Astrocyte (in vitro differentiated cells and primary cell): Measurements from ENCODE around the gene GXYLT2. TPM values are rescaled to one million over a fixed set of nuclear protein-coding genes. Genes with fewer than 3 reads are reported as not detected.

ENCODE experiments used
- DNase-seq: peaks from one replicate; pipeline ENCODE4 v3.0.0-alpha.2; 2010; ENCODE audit warnings: low read depth
- FAIRE-seq: peaks from 2 replicates; lab custom pipeline; 2011; peaks lifted over from hg19 to GRCh38; lab: Jason Lieb, UNC
- H2AFZ ChIP-seq: 2 replicates; pipeline ENCODE4 v1.6.0; 2012; ENCODE audit warnings: low read depth, low read length, inconsistent platforms
- H3K27ac ChIP-seq: 2 replicates; pipeline ENCODE4 v1.5.1; 2011; ENCODE audit warnings: low read depth, low read length, inconsistent platforms
- H3K27me3 ChIP-seq: 2 replicates; pipeline ENCODE4 v1.6.0; 2011; ENCODE audit warnings: low read length, inconsistent platforms; ENCODE audit not compliant: insufficient read depth
- H3K36me3 ChIP-seq: 2 replicates; pipeline ENCODE4 v1.5.1; 2011; ENCODE audit warnings: low read length, inconsistent platforms; ENCODE audit not compliant: insufficient read depth
- H3K4me1 ChIP-seq: 2 replicates; pipeline ENCODE4 v1.5.1; 2011; ENCODE audit warnings: low read length, inconsistent platforms; ENCODE audit not compliant: insufficient read depth
- H3K4me2 ChIP-seq: 2 replicates; pipeline ENCODE4 v1.6.0; 2012; ENCODE audit warnings: low read length, inconsistent platforms
- H3K4me3 ChIP-seq: 2 replicates; pipeline ENCODE4 v1.5.1; 2011; ENCODE audit warnings: low read depth, mild to moderate bottlenecking, low read length, inconsistent platforms; ENCODE audit not compliant: insufficient read depth
- H3K79me2 ChIP-seq: 2 replicates; pipeline ENCODE4 v1.6.0; 2012; ENCODE audit warnings: mild to moderate bottlenecking, low read length, inconsistent platforms; ENCODE audit not compliant: insufficient read depth
- H3K9ac ChIP-seq: 2 replicates; pipeline ENCODE4 v1.6.0; 2012; ENCODE audit warnings: mild to moderate bottlenecking, low read length, inconsistent platforms
- H3K9me3 ChIP-seq: 2 replicates; pipeline ENCODE4 v1.5.1; 2012; ENCODE audit warnings: low read depth, mild to moderate bottlenecking, low read length, inconsistent platforms; ENCODE audit not compliant: insufficient read depth
- H4K20me1 ChIP-seq: 2 replicates; pipeline ENCODE4 v1.6.0; 2012; ENCODE audit warnings: low read length, inconsistent platforms; ENCODE audit not compliant: insufficient read depth
- H3K27ac Mint-ChIP-seq: one replicate; pipeline ENCODE4 v1.8.0; 2021; ENCODE audit warnings: mild to moderate bottlenecking, mixed read lengths; ENCODE audit not compliant: unreplicated experiment
- H3K27me3 Mint-ChIP-seq: one replicate; pipeline ENCODE4 v1.8.0; 2021; ENCODE audit warnings: low read depth, mixed read lengths; ENCODE audit not compliant: unreplicated experiment
- H3K36me3 Mint-ChIP-seq: one replicate; pipeline ENCODE4 v1.8.0; 2021; ENCODE audit warnings: low read depth, mixed read lengths; ENCODE audit not compliant: unreplicated experiment
- H3K4me1 Mint-ChIP-seq: one replicate; pipeline ENCODE4 v1.8.0; 2021; ENCODE audit warnings: low read depth, mixed read lengths; ENCODE audit not compliant: unreplicated experiment
- H3K4me3 Mint-ChIP-seq: one replicate; pipeline ENCODE4 v1.8.0; 2021; ENCODE audit warnings: mild to moderate bottlenecking, moderate library complexity, mixed read lengths; ENCODE audit not compliant: unreplicated experiment
- H3K9me3 Mint-ChIP-seq: one replicate; pipeline ENCODE4 v1.8.0; 2021; ENCODE audit warnings: mild to moderate bottlenecking, mixed read lengths; ENCODE audit not compliant: unreplicated experiment
- EZH2 ChIP-seq: IDR thresholded peaks from 2 replicates; pipeline ENCODE4 v1.6.1; 2012; ENCODE audit warnings: mild to moderate bottlenecking, low read length, inconsistent platforms; ENCODE audit not compliant: insufficient read depth
- total RNA-seq: library from RNA; stranded (reverse); gene quantifications from 2 replicates; pipeline ENCODE4 v1.2.1, GENCODE V29; 2021
- TF ChIP-seq, protein P1 (sequence below): IDR thresholded peaks from 2 replicates; pipeline ENCODE4 v1.5.1; 2011; ENCODE audit warnings: low read depth, mild to moderate bottlenecking, inconsistent platforms, low read length, moderate library complexity; ENCODE audit not compliant: insufficient read depth

The GXYLT2 gene
- total RNA-seq, 1 donor from 2014 or later, result 62.6 TPM

- Histone ChIP-seq H3K4me2 (no peak overlapping the region), H3K4me3 (no peak overlapping the region), H3K36me3 (no peaks in the 10 kb centered on the region), H2AFZ (no peak overlapping the region), H3K9ac (no peak overlapping the region), H4K20me1 (peaks cover 13% of the 10 kb centered on the region), H3K4me1 (no peaks in the 10 kb centered on the region), H3K79me2 (no peaks in the 10 kb centered on the region), H3K27me3 (no peaks in the 10 kb centered on the region), H3K9me3 (no peaks in the 10 kb centered on the region), H3K27ac (no peak overlapping the region)
- H3K27ac Mint-ChIP-seq, result no peak overlapping the region
- TF ChIP-seq, protein P1, sequence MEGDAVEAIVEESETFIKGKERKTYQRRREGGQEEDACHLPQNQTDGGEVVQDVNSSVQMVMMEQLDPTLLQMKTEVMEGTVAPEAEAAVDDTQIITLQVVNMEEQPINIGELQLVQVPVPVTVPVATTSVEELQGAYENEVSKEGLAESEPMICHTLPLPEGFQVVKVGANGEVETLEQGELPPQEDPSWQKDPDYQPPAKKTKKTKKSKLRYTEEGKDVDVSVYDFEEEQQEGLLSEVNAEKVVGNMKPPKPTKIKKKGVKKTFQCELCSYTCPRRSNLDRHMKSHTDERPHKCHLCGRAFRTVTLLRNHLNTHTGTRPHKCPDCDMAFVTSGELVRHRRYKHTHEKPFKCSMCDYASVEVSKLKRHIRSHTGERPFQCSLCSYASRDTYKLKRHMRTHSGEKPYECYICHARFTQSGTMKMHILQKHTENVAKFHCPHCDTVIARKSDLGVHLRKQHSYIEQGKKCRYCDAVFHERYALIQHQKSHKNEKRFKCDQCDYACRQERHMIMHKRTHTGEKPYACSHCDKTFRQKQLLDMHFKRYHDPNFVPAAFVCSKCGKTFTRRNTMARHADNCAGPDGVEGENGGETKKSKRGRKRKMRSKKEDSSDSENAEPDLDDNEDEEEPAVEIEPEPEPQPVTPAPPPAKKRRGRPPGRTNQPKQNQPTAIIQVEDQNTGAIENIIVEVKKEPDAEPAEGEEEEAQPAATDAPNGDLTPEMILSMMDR, result no peak
- TF ChIP-seq EZH2, result no peak
- DNase-seq (no peak), FAIRE-seq (no peak)
- no peaks in the 10 kb centered on the region for H3K27me3 Mint-ChIP-seq
- H3K36me3 Mint-ChIP-seq, result peaks cover 13% of the 10 kb centered on the region
- H3K4me3 Mint-ChIP-seq, result no peak overlapping the region
- H3K9me3 Mint-ChIP-seq, result no peaks in the 10 kb centered on the region
- peaks cover 4% of the 10 kb centered on the region for H3K4me1 Mint-ChIP-seq
Measured at GRCh38 chr3:72951259-72951722, 63.4 kb downstream of the GXYLT2 start.

DNA sequence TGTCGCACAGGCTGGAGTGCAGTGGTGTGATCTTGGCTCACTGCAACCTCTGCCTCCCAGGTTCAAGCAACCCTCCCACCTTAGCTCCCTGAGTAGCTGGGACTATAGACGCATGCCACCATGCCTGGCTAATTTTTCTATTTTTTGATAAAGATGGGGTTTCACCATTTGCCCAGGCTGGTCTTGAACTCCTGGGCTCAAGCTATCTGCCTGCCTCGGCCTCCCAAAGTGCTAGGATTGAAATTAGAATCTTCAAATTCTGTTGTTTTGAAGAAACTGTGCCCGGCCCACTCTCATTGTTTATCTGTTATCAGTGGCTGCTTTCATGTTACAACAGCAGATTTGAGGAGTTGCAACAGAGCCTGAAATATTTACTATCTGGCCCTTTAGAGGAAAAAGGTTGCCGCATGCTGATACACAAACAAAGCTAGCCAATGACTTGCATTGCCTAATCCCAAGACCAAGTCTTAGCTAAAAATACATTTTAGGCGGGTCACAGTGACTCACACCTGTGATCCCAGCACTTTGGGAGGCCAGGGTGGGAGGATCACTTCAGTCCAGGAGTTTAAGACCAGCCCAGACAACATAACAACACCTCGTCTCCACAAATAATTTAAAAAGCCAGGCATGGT, 65.6 kb downstream of the GXYLT2 start:
- no peak overlapping the region for H3K9ac ChIP-seq
- peaks cover 2% of the 10 kb centered on the region for H3K4me1 Mint-ChIP-seq
- H4K20me1 ChIP-seq, result peaks cover 13% of the 10 kb centered on the region
- FAIRE-seq, result no peak
- no peaks in the 10 kb centered on the region for H3K27me3 ChIP-seq
- H2AFZ ChIP-seq, result no peak overlapping the region
- no peak overlapping the region for H3K27ac Mint-ChIP-seq
- H3K9me3 Mint-ChIP-seq, result no peaks in the 10 kb centered on the region
- no peak for DNase-seq
- no peaks in the 10 kb centered on the region for H3K79me2 ChIP-seq
- TF ChIP-seq, protein P1, result no peak
- TF ChIP-seq EZH2, result no peak
- no peak overlapping the region for H3K4me3 ChIP-seq
- H3K36me3 Mint-ChIP-seq, result peaks cover 11% of the 10 kb centered on the region
- no peaks in the 10 kb centered on the region for H3K9me3 ChIP-seq
- no peaks in the 10 kb centered on the region for H3K27me3 Mint-ChIP-seq
- no peaks in the 10 kb centered on the region for H3K4me1 ChIP-seq
- no peak overlapping the region for H3K4me3 Mint-ChIP-seq
- no peak overlapping the region for H3K4me2 ChIP-seq
- H3K36me3 ChIP-seq, result peaks cover 3% of the 10 kb centered on the region
- H3K27ac ChIP-seq, result no peak overlapping the region

DNA sequence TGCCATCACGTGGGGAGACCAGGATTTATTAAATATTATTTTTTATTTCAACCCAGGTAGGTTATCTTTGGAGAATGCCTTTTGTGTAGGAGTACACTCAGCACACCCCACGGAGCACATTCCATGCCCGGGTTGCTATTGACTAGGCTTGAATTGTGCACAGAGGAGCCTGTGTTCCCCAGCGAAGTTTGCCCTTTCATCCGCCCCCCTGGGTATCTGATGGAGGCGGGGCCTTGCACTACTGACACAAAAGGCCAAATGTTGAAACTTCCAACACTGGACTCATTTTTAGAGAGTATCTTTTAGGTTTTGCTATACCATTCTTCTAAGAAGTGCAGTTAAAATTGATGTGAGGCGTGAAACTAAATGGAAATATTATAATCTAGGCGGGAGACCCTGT, 69.5 kb downstream of the GXYLT2 start:
- H3K4me1 Mint-ChIP-seq, result peaks cover 7% of the 10 kb centered on the region

More for the DNA sequence above, 69.5 kb downstream of the GXYLT2 start:
- Mint-ChIP-seq H3K9me3 (peaks cover 2% of the 10 kb centered on the region), H3K27me3 (no peaks in the 10 kb centered on the region), H3K36me3 (peaks cover 17% of the 10 kb centered on the region), H3K4me3 (no peak overlapping the region), H3K27ac (no peak overlapping the region)
- Histone ChIP-seq H3K9me3 (no peaks in the 10 kb centered on the region), H3K4me2 (no peak overlapping the region), H3K4me3 (no peak overlapping the region), H3K79me2 (no peaks in the 10 kb centered on the region), H3K4me1 (no peaks in the 10 kb centered on the region), H4K20me1 (peaks cover 7% of the 10 kb centered on the region), H3K27me3 (no peaks in the 10 kb centered on the region), H3K27ac (no peak overlapping the region), H2AFZ (no peak overlapping the region), H3K36me3 (peaks cover 3% of the 10 kb centered on the region), H3K9ac (no peak overlapping the region)
- DNase-seq (no peak), FAIRE-seq (no peak)
- TF ChIP-seq EZH2, result no peak
- TF ChIP-seq, protein P1, result no peak
